KBM-7 (cell line): ENCODE results near the gene SCAMP2.
A peak's percentile ranks its signal among the peaks of the same experiment; 100 is the strongest.
"Not testable (repeated sequence)": the region's sequence is repeated elsewhere in the genome, so short reads cannot be mapped to it uniquely, and the experiment has no call there.

Experiments
- DNase-seq: peaks from one replicate; pipeline ENCODE4 v3.0.0-alpha.2; 2015
- in situ Hi-C: fragments of 300-500 bp; cut with MboI; formaldehyde crosslinking; loops from 2 replicates; pipeline ENCODE4 v1.14.3; 2020; ENCODE audit warnings: low sequenced_read_pairs, low pct_unique_long_range_greater_than_20kb, mixed read lengths

SCAMP2 gene, protein sequence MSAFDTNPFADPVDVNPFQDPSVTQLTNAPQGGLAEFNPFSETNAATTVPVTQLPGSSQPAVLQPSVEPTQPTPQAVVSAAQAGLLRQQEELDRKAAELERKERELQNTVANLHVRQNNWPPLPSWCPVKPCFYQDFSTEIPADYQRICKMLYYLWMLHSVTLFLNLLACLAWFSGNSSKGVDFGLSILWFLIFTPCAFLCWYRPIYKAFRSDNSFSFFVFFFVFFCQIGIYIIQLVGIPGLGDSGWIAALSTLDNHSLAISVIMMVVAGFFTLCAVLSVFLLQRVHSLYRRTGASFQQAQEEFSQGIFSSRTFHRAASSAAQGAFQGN

DNA sequence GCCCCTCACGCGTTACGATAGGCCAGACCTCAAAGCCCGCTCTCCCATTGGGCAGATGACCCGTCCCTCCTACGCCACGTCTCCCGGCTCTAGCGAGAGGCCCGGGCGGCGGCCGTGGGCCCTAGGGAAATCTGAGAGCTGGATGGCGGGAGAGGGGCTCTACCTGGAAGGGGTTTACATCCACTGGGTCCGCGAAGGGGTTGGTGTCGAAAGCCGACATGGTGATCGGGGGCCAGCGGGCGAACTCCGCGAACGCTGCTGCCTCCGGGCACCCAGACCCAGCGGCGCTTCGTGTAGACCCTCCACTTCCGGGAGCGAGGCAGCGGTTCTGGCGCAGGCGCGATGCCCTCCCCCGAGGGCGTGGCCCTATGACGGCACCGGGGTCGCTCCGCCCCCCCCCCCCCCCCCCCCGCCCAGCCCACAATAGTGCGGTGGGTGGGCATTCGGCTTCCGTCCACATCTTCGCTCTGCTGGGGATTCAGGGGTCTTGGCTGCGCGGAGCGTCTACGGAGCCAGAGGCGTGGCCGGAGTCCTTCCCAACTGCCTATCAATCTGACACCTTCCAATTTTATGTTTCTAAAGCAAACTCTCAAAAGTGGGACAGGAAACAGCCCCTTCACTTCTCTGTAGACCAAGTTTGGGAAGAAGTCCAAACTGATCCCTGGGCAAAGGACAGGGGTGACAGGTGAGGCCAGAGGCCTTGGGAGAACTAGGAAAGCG, at the start of gene SCAMP2:
Gene SCAMP2 (minus strand): TSS at position 330 of the 720 bp plus-strand sequence. CDS start 110 bp downstream, at position 220.
- in situ Hi-C loops: no loop called here
- peak; percentile 99 for DNase-seq

DNA sequence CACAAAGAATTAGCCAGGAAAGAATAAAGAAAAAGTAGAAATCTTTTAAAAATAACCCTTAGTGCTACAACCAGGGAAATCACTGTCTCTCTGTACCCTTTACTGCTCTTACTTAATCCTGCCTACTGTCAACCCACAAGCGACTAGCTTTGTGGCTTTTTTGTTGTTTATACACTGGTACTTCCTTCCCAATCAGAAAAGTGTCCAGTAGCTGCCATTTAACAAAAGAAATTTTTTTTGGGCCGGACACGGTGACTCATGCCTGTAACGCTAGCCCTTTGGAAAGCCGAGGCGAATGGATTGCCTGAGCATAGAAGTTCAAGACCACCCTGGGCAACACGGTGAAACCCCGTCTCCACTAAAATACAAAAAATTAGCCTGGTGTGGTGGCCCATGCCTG, 47.3 kb upstream of the SCAMP2 start:
- in situ Hi-C loops: no loop called here
- DNase-seq: no peak

DNA sequence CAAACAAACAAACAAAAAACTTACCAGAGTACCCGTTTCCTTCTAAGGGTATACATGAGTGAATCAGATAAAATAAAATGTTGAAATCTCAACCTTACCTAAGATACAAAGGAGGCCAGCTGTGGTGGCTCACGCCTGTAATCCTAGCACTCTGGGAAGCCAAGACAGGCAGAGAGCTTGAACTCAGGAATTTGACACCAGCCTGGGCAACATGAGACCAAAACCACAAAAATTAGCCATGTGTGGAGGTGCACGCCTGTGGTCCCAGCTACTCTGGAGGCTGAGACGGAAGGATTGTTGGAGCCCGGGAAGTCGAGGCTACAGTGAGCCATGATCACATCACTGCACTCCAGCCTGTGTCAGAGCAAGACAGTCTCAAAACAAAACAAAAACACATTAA, 44.5 kb upstream of the SCAMP2 start:
- in situ Hi-C loops: no loop called here
- DNase-seq: no peak

DNA sequence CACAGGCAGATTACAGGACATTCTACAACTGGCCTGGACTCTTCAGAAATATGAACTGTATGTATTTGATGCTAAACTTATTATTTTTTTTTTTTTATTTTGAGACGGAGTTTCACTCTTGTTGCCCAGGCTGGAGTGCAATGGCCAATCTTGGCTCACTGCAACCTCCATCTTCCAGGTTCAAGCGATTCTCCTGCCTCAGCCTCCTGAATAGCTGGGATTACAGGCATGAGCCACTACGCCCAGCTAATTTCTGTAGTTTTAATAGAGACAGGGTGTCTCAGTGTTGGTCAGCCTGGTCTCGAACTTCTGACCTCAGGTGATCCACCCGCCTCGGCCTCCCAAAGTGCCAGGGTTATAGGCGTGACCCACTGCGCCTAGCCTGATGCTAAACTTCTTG, 40.6 kb upstream of the SCAMP2 start:
- DNase-seq, in situ Hi-C loops: not testable (repeated sequence)

DNA sequence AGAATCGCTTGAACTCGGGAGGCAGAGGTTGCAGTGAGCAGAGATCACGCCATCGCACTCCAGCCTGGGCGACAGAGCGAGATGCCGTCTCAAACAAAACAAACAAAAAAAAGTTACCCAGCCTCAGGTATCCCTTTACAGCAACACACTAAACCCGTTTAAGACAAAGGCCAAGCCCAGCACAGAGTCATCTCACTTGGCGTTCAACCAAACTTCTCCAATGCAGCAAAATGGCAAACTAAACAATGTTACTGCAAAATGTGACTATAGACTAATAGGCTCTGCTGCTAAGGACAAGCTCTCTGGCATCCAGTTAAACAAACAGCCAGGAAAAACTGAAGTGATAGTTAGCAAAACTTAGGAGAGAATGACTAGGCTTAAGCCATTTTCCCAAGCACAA, 39.9 kb upstream of the SCAMP2 start:
- DNase-seq: no peak
- in situ Hi-C loops: no loop called here

DNA sequence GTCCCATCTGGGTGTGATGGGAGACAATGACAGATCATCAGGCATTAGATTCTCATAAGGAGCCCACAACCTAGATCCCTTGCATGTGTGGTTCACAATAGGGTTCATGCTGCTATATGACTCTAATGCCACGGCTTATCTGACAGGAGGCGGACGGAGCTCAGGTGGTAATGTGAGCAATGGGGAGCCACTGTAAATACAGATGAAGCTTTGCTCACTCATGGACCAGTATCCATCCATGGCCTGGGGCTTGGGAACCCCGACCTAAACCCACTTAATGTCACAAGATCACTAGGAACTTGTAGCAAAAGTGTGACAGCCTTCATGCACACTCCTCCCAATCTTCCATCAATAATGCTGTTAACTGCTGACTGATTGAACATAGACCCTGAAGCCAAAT, 35.5 kb upstream of the SCAMP2 start:
- in situ Hi-C loops: no loop called here
- DNase-seq: no peak

DNA sequence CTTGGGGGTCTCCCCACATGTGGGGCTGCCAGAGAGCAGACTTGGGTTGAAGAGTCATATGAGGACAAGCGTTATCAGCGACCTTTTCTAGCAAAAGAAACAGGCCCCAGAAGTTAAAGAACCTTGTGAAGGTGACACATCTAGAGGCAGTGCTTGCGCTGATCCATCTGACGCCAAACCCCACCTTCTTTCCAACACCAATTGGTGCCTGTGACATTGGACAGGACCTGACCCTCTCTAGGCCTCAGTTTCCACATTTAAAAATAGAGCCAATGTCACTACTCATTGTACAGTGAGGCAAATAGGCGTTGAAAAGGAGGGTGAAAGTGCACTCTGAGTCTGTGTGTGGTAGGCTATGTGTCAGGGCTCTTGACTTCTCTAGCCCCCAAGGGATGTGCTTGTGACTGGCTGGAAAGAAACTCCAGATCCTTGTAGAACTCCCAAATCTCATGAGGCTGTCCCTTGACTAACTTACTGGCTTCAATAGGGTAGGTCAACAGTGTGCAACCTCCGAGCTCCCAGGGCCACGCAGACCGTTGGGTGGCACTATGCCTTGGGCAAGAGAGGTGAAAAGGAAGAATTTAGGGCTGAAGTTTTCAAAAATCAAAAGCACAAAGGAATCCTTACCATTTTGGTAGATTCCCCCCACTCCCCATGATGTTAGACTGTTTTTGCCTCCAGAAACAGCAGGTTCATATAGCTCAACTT, 34.2 kb upstream of the SCAMP2 start:
- in situ Hi-C loops: no loop called here
- no peak for DNase-seq

DNA sequence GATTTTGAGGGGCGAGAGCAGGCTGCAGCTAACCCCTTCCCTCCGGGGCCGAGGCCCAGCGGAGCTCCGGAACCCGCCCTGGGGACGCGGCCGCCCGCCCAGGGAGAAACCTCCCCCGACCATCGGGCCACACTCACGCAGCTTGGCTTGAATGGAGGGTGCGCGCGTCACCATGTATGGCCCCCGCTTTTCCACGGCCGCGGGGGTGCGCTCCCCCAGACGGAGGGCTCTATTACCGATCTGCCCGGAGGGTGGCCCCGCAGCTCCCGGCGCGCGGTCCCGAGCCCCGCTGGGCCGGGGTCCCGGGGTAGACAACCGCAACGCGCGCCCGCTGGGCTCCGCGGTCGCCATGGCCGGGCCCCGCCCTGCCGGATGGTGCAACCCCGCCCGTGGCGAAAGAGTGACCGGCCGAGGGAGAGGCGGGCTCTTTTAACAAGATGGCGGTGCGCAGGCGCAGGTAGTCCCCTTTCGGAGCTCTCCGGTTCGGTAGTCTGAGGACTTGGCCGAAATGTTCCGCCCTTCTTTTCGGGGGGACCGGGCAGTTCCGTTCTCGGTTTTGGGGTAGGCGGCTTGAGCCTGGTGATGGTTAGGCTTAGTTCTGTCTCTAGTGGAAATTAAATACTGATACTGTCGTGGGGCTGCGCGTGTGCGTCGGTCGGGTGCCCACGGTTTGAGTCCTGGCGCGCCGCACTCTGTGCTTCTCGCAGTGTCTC, 33.4 kb upstream of the SCAMP2 start, which contains the start of gene FAM219B:
Gene FAM219B (minus strand): TSS at position 402 of the 713 bp plus-strand sequence. CDS start 51 bp downstream, at position 351.
- in situ Hi-C loops: no loop called here
- peak; percentile 86 for DNase-seq

DNA sequence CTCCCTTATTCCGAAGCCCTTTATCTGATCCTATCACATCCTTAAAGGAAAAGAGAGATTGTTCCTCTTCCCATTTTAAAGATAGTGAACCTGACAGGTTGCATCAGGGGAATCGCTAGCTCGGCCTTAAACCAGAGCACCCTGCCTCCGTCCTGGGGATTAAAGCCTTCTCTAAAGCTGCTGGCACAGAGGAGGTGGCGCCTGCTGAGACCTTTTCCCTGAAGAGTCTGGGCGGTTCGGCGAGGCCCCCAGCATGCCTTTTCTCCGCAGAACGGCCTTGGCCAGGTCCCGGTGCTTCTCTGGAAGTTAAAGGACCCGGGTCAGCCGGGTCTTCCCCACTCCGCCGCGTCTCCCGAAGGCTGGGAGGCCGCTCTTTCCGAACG, 32.9 kb upstream of the SCAMP2 start:
- in situ Hi-C loops: no loop called here
- peak; percentile 65 for DNase-seq

DNA sequence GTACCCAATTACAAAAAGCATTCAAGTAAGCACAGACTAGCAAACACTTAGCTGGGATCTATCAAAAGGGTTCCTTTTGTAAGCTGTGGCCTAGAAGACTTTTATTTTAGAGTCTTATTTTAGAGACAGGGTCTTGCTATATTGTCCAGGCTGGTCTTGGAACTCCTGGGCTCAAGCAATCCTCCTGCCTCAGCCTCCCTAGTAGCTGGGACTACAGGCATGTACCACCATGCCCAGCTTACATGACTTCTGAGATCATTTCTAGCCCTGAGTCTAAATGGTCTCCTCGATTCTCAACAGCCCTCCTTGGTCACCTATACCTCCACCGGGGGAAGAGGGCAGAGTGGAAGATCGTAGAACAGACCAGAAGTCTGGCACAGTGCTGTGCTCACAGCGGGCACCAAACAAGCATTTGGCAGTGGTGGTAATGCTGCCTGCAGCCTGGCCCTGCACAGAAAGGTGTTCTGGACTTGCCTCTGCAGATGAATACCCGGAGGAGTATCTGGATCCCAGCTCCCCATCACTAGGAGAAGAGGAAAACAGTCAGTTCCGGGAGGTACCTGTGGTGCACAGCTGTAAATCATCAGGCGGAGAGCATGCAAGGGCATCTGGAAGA, 31.1 kb upstream of the SCAMP2 start:
- no peak for DNase-seq
- in situ Hi-C loops: no loop called here

DNA sequence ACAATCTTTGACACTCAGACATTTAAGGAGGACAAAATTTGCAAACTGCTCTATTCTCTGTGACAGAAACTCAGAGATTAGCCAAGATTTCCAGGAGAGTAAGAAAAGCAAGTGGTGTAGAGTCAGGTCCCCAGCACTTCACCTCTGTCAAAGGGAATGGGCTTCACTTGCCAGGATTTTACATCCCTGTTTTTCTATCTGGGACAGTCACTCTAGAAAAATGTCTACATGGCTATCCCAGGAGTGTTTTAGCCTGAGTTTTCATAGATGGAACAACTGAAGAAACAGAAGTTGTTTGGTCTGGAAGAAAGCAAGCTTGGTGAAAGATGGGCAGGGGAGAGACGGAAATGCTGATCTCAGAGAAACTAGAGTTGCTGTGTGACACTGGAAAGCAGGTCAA, 30.5 kb upstream of the SCAMP2 start:
- in situ Hi-C loops: no loop called here
- no peak for DNase-seq

DNA sequence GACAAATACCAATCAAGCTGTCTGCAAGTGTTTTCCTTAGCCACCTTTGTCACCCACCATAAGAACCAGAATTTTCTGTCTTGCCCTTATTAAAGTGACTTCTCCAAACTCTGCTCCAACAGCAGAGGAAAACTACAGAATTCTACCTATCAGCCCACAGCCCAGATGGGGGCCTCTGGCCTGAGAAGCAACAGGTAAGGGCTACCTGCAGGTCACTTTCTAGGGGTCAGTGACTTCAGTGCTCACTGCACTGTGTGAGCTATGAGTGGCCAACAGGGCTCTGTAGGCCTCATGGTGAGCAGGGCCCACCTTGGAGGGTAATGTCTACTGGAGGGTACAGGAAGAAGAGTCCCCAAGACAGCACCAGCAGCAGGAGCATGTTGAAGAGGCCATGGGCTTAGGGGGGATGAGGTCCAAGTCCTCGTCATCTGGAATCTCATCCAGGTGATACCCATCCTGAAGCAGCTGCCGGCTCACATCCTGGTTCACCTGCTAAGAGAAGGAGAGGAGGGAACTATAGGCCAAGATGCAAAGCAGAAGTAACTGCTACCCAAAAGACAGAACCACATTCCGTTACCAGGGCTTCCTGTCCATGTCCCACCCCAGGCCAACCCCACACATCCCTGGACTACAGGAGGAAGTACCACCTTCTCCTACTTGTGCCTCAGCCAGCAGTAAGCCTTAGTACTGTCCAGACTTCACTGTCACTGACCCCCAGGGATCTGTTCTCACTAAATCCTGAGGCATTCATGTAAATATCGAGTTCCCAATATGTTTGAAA, 29.3 kb upstream of the SCAMP2 start:
- peak; percentile 71 for DNase-seq
- in situ Hi-C loops: no loop called here

DNA sequence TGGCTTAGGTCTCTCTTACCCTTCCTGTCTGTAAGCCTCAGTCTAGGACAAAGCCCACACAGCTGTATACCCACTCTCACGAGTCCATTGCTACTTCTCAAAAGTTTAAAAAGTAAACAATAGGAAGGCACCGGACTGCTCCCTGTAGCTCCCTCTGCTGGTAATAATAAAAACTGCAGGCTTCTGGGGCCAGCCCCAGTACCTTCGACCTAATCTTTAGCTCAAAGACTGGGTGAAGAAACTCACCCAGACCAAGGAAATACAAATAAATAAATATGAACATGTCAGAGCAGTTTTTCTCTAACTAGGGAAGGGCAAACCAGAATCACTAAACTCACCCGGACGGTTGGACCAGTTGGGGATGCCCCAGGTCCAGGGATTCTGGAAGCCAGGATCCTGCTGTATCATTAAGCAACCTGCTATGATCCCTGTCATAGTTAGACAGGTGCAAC, 28.5 kb upstream of the SCAMP2 start:
- in situ Hi-C loops: no loop called here
- DNase-seq: peak; percentile 92

DNA sequence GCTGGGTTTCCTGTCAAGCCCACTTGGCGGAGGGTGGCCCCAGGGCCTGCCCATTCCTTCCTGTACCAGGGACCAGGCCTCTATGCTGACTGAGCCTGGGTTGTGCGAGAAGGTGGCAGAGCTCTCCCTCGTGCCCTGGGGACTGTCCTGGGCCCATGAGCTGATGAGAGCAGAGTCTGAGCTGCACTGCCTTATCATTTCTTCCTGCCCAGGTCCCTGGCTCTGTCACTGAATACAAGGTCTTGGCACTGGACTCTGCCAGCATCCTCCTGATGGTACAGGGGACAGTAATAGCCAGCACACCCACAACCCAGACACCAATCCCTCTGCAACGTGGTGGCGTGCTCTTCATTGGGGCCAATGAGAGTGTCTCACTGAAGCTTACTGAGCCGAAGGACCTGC, 24.1 kb upstream of the SCAMP2 start:
- in situ Hi-C loops: no loop called here
- no peak for DNase-seq

DNA sequence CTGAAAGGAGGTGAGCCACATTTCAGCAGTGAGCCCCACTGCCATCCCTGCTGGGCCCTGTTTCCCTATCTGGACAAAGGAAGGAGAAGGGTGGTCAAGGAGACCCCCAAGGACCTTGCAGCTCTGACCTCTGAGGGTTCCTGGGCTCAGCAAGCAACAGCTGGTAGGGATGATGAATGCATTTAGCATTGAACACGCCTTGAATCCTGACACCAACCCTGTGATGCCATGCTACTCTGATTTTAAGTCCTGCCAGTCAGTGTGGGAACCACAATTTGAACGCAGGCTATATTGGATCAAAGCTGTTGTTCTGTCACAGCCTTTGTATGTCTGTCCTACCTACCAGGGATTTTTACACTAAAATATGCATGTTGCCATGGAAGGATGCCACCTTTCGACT, 23.2 kb upstream of the SCAMP2 start:
- in situ Hi-C loops: no loop called here

DNA sequence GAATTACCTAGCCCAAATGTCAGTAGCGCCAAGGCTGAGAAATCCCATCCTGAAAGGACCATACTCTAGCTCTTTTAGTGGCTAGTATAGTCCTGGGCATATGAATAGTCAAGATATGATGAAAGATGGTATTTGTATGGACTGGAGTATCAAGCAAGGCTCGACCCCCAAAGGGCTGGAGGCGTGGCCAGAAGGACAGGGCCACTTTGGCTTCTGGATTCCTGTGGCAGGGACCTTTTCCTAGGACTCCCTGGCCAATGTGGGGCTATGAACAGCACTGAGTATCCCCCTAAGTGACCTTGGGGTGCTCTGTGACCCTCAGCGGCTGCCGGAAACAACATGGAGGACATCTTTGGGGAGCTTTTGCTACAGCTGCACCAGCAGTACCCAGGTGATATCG, 22.7 kb upstream of the SCAMP2 start:
- in situ Hi-C loops: no loop called here
- DNase-seq: no peak

More for the DNA sequence above, 23.2 kb upstream of the SCAMP2 start:
- DNase-seq: no peak

DNA sequence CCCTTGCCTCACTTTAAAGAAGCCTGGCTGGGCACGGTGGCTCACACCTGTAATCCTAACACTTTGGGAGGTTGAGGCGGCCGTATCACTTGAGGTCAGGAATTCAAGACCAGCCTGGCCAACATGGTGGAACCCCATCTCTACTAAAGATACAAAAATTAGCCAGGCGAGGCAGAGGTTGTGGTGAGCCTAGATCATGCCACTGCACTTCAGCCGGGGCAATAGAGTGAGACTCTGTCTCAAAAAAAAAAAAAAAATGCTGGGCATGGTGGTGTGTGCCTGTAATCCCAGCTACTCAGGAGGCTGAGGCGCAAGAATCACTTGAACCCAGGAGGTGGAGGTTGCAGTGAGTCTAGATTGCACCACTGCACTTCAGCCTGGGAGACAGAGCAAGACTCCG, 21.2 kb upstream of the SCAMP2 start:
- DNase-seq, in situ Hi-C loops: not testable (repeated sequence)

DNA sequence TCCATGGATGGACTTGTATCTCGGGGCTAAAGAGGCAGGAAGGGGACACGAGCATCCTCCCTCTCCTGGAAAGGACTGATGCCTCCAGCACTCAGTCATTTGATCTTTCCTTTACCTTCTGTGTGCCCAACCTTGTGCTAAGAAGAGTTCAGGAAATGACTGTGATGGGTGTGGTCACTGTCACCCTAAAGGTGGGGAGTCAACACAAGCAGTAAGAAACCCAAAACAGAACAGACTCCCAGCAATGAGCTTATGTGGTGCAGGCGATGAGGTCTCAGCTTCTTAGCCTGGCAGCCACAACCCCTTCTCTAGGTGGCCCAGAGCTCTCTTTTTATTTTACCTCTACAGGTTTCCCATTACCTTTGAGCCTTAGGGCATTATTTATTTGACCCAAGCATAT, 20.5 kb upstream of the SCAMP2 start:
- in situ Hi-C loops: no loop called here
- DNase-seq: no peak
